ENCODE data around the gene STAM2. TPM values are rescaled to one million over a fixed set of nuclear protein-coding genes. Genes with fewer than 3 reads are reported as not detected.
A peak's percentile ranks its signal among the peaks of the same experiment; 100 is the strongest.

Gene STAM2
- total and polyA plus RNA-seq, 11 donors: 4.7 to 36.1 (median 25.7) TPM

GRCh38 chr2:152097801-152098495 lies 77.6 kb downstream of the STAM2 start:
- peak overlapping the region; percentile 50 to 78 (median 64) for H3K4me3 ChIP-seq
- intact Hi-C loops (cut with DNase I): no loop called here
- no peaks in the 10 kb centered on the region for H3K36me3 ChIP-seq
- WGBS, 4 donors: 0 to 2% (median 1%) methylated on average over 20 to 52 of the region's 52 CpGs
- peak; percentile 65 to 81 (median 76) for ATAC-seq
- peaks cover 0 to 23% (median 8%) of the 10 kb centered on the region in 12 donors for H3K4me1 ChIP-seq
- H3K27me3 ChIP-seq: peaks cover 0 to 32% (median 4%) of the 10 kb centered on the region in 9 donors
- H3K27ac ChIP-seq: peak overlapping the region in 3 of 12 donors; percentile 10 to 47 (median 23)
- no peaks in the 10 kb centered on the region for H3K9me3 ChIP-seq
- DNase-seq: peak; percentile 16 to 71 (median 38)
- TF ChIP-seq CTCF (IDR thresholded peaks at IDR 0.05) (no peak), POLR2A (IDR thresholded peaks at IDR 0.05) (no peak)

DNA sequence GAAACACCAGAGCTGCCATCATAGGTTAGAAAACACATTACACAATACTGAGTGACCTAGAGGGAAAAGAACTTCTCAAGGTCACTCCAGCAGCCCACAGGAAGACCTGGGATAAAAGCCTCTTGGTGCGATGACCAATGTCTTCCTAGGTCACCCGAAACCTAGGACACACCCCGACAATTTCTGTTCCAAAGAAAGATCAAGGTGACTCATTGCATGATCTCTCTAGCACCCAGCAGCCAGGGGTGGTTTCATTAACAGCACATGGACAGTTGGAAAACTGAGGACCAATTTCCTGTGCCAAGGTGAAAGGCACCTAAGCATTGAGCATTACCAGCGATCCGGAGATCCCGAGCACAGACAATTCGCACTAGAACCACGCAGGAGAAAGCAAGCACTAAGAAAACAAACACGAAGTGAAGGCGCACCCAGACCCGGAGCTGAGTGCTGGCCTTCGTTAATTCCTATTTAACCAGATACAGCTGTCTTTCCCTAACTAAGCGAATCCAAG lies 78.2 kb downstream of the STAM2 start:
- TF ChIP-seq CTCF (IDR thresholded peaks at IDR 0.05) (no peak), POLR2A (IDR thresholded peaks at IDR 0.05) (no peak)
- Histone ChIP-seq H3K9me3 (no peaks in the 10 kb centered on the region), H3K4me3 (peak overlapping the region; percentile 50 to 78 (median 64)), H3K27me3 (peaks cover 0 to 32% (median 4%) of the 10 kb centered on the region in 9 donors), H3K4me1 (peaks cover 0 to 23% (median 8%) of the 10 kb centered on the region in 12 donors), H3K27ac (peak overlapping the region in 2 of 12 donors; percentile 10 to 47), H3K36me3 (no peaks in the 10 kb centered on the region)
- ATAC-seq (peak; percentile 36 to 64 (median 42)), DNase-seq (no peak)
- 4 to 9% (median 7%) methylated on average over 13 of the region's 13 CpGs for WGBS, 4 donors
- intact Hi-C loops (cut with DNase I): no loop called here

- intact Hi-C loops (cut with DNase I): no loop called here
These were observed 80.4 kb downstream of the STAM2 start for GRCh38 chr2:152095146-152095545.

More at GRCh38 chr2:152095146-152095545, 80.4 kb downstream of the STAM2 start:
- ATAC-seq (no peak), DNase-seq (no peak)
- H3K9me3 ChIP-seq: no peaks in the 10 kb centered on the region
- H3K4me1 ChIP-seq: peaks cover 0 to 23% (median 8%) of the 10 kb centered on the region in 12 donors
- H3K36me3 ChIP-seq: no peaks in the 10 kb centered on the region
- TF ChIP-seq POLR2A (IDR thresholded peaks at IDR 0.05): no peak
- TF ChIP-seq CTCF (IDR thresholded peaks at IDR 0.05): no peak
- peaks cover 0 to 20% (median 2%) of the 10 kb centered on the region in 9 donors for H3K27me3 ChIP-seq
- 80 to 97% (median 91%) methylated on average over 1 of the region's 1 CpG for WGBS, 4 donors
- H3K4me3 ChIP-seq: no peak overlapping the region
- H3K27ac ChIP-seq: no peak overlapping the region
